Measurements from ENCODE around the gene PSD4. TPM values are rescaled to one million over a fixed set of nuclear protein-coding genes. Genes with fewer than 3 reads are reported as not detected.

Gene PSD4
- total RNA-seq, 1 donor from 2014 or later, result 11.2 TPM

DNA sequence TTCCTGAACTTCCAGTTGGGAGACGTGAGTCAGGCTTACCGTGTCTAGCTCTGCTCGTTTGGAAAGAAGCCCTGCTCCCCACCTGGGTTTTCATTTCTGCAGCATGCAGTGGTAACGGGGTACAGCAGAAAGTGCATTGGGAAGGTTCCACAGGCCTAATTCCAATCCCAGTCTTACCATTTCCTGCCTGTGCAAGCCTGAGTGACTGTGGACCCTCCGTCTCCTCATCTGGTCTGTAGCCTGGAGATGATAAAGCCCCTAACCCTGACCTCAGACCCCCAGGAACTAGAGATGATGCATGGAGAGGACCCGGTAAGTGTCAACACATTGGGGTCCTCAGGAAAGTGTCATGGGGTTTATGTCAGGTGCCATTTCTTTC is 5.8 kb upstream of the PSD4 start:
- no peak for DNase-seq (ENCODE audit: low spot score in 2 of 2)
- Histone ChIP-seq H3K4me1 (no peaks in the 10 kb centered on the region), H3K27me3 (no peaks in the 10 kb centered on the region), H3K36me3 (no peaks in the 10 kb centered on the region), H3K27ac (no peak overlapping the region), H3K4me3 (no peak overlapping the region), H3K9me3 (no peaks in the 10 kb centered on the region)
- intact Hi-C loops (cut with DNase I), result no loop called here
- TF ChIP-seq, protein P1, sequence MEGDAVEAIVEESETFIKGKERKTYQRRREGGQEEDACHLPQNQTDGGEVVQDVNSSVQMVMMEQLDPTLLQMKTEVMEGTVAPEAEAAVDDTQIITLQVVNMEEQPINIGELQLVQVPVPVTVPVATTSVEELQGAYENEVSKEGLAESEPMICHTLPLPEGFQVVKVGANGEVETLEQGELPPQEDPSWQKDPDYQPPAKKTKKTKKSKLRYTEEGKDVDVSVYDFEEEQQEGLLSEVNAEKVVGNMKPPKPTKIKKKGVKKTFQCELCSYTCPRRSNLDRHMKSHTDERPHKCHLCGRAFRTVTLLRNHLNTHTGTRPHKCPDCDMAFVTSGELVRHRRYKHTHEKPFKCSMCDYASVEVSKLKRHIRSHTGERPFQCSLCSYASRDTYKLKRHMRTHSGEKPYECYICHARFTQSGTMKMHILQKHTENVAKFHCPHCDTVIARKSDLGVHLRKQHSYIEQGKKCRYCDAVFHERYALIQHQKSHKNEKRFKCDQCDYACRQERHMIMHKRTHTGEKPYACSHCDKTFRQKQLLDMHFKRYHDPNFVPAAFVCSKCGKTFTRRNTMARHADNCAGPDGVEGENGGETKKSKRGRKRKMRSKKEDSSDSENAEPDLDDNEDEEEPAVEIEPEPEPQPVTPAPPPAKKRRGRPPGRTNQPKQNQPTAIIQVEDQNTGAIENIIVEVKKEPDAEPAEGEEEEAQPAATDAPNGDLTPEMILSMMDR (IDR thresholded peaks at IDR 0.05), result no peak

GRCh38 chr2:113169002-113169530 is 4.7 kb upstream of the PSD4 start:
- intact Hi-C loops (cut with DNase I), result no loop called here
- no peak for DNase-seq (ENCODE audit: low spot score in 2 of 2)
- Histone ChIP-seq H3K4me1 (no peaks in the 10 kb centered on the region), H3K27me3 (no peaks in the 10 kb centered on the region), H3K27ac (no peak overlapping the region), H3K9me3 (no peaks in the 10 kb centered on the region), H3K4me3 (no peak overlapping the region), H3K36me3 (no peaks in the 10 kb centered on the region)
- TF ChIP-seq, protein P1 (IDR thresholded peaks at IDR 0.05), result no peak

DNA sequence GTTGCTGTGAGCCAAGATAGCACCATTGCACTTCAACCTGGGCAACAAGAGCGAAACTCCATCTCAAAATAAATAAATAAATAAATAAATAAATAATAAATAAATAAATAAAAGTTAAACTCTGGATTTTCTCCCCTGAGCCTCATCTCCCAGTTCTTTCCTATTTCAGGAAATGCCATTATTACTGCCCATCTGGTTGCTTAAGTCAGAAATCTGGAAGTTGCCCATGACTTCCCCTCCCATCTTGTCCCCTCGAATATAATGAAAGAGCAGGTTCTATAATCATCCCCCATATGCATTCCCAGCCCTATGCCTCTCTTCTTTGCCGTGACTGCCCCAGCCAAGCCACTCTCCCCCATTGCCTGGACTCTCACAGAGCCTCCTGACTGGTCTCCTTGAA is 4.2 kb upstream of the PSD4 start:
- DNase-seq (ENCODE audit: low spot score in 2 of 2), result no peak
- no peaks in the 10 kb centered on the region for H3K4me1 ChIP-seq
- intact Hi-C loops (cut with DNase I), result no loop called here
- TF ChIP-seq, protein P1 (IDR thresholded peaks at IDR 0.05), result no peak
- no peaks in the 10 kb centered on the region for H3K36me3 ChIP-seq
- no peaks in the 10 kb centered on the region for H3K9me3 ChIP-seq
- H3K27ac ChIP-seq, result no peak overlapping the region
- H3K4me3 ChIP-seq, result no peak overlapping the region
- H3K27me3 ChIP-seq, result no peaks in the 10 kb centered on the region

- no peak for DNase-seq (ENCODE audit: low spot score in 2 of 2)
These were observed 2.3 kb upstream of the PSD4 start for GRCh38 chr2:113171334-113172075.

GRCh38 chr2:113172721-113173541 is 840 bp upstream of the PSD4 start:
- H3K4me1 ChIP-seq, result no peaks in the 10 kb centered on the region
- H3K27ac ChIP-seq, result no peak overlapping the region
- no peak overlapping the region for H3K4me3 ChIP-seq
- no peaks in the 10 kb centered on the region for H3K9me3 ChIP-seq
- intact Hi-C loops (cut with DNase I), result no loop called here
- TF ChIP-seq, protein P1 (IDR thresholded peaks at IDR 0.05), result no peak
- H3K36me3 ChIP-seq, result no peaks in the 10 kb centered on the region
- no peaks in the 10 kb centered on the region for H3K27me3 ChIP-seq
- DNase-seq (ENCODE audit: low spot score in 2 of 2), result no peak

More at GRCh38 chr2:113171334-113172075, 2.3 kb upstream of the PSD4 start:
- Histone ChIP-seq H3K27me3 (no peaks in the 10 kb centered on the region), H3K4me3 (no peak overlapping the region), H3K9me3 (no peaks in the 10 kb centered on the region), H3K36me3 (no peaks in the 10 kb centered on the region), H3K27ac (no peak overlapping the region), H3K4me1 (no peaks in the 10 kb centered on the region)
- TF ChIP-seq, protein P1 (IDR thresholded peaks at IDR 0.05), result no peak
- intact Hi-C loops (cut with DNase I), result no loop called here
